T-helper 2 cell treated with Interferon-gamma antibody and Interleukin-4, amounts not matched to agents 5 μg/mL and 100 μg/mL, for 36 hours (primary cell): ENCODE data around the gene VAMP8.

Source experiments
- DNase-seq: peaks from one replicate; pipeline ENCODE4 v3.0.0; 2021; ENCODE audit warnings: low spot score
- H3K27ac Mint-ChIP-seq: one replicate; pipeline ENCODE4 v1.8.0; 2021; ENCODE audit warnings: mild to moderate bottlenecking, mixed read lengths
- H3K27me3 Mint-ChIP-seq: one replicate; pipeline ENCODE4 v1.8.0; 2021; ENCODE audit warnings: low read depth, mixed read lengths
- H3K36me3 Mint-ChIP-seq: one replicate; pipeline ENCODE4 v1.8.0; 2021; ENCODE audit warnings: low read depth, mixed read lengths
- H3K4me1 Mint-ChIP-seq: one replicate; pipeline ENCODE4 v1.8.0; 2021; ENCODE audit warnings: low read depth, mixed read lengths
- H3K4me3 Mint-ChIP-seq: one replicate; pipeline ENCODE4 v1.8.0; 2022; ENCODE audit warnings: mild to moderate bottlenecking, moderate library complexity, mixed read lengths
- H3K9me3 Mint-ChIP-seq: one replicate; pipeline ENCODE4 v1.8.0; 2021; ENCODE audit warnings: mixed read lengths

The VAMP8 gene

GRCh38 chr2:85619617-85620016 is 42.2 kb downstream of the VAMP8 start:
- Mint-ChIP-seq H3K4me3 (no peak overlapping the region), H3K9me3 (no peaks in the 10 kb centered on the region), H3K4me1 (peaks cover 12% of the 10 kb centered on the region), H3K27ac (no peak overlapping the region), H3K36me3 (peaks cover 45% of the 10 kb centered on the region), H3K27me3 (no peaks in the 10 kb centered on the region)
- DNase-seq, result no peak

DNA sequence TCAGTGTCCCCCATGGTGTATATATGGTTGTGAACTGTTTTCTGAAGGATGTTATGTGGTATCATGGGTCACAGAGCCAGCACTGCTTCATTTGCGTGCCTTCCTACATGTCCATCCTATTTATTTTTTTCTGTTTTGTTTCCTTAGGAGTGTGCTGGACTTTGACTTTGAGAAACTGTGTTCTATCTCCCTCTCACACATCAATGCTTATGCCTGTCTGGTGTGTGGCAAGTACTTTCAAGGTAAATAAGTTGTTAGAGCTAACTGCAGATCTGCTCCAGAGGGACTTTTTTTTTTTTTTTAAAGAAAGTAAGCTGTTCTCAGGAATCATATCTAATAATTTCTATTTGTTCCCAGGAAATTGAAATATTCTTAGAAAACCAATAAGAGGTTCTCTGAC is 44.0 kb downstream of the VAMP8 start:
- Mint-ChIP-seq H3K4me3 (no peak overlapping the region), H3K9me3 (no peaks in the 10 kb centered on the region), H3K27ac (no peak overlapping the region), H3K4me1 (peaks cover 12% of the 10 kb centered on the region), H3K36me3 (peaks cover 56% of the 10 kb centered on the region), H3K27me3 (no peaks in the 10 kb centered on the region)
- DNase-seq, result no peak

GRCh38 chr2:85623991-85624390 is 46.6 kb downstream of the VAMP8 start:
- DNase-seq, result no peak
- peaks cover 59% of the 10 kb centered on the region for H3K36me3 Mint-ChIP-seq
- H3K4me3 Mint-ChIP-seq, result no peak overlapping the region
- H3K4me1 Mint-ChIP-seq, result peaks cover 11% of the 10 kb centered on the region
- H3K27me3 Mint-ChIP-seq, result no peaks in the 10 kb centered on the region
- H3K27ac Mint-ChIP-seq, result no peak overlapping the region
- H3K9me3 Mint-ChIP-seq, result no peaks in the 10 kb centered on the region

- Mint-ChIP-seq H3K27ac (no peak overlapping the region), H3K4me1 (peaks cover 9% of the 10 kb centered on the region), H3K27me3 (no peaks in the 10 kb centered on the region), H3K9me3 (no peaks in the 10 kb centered on the region), H3K4me3 (no peak overlapping the region), H3K36me3 (peaks cover 66% of the 10 kb centered on the region)
- no peak for DNase-seq
These were observed 51.3 kb downstream of the VAMP8 start for GRCh38 chr2:85628658-85629057.

DNA sequence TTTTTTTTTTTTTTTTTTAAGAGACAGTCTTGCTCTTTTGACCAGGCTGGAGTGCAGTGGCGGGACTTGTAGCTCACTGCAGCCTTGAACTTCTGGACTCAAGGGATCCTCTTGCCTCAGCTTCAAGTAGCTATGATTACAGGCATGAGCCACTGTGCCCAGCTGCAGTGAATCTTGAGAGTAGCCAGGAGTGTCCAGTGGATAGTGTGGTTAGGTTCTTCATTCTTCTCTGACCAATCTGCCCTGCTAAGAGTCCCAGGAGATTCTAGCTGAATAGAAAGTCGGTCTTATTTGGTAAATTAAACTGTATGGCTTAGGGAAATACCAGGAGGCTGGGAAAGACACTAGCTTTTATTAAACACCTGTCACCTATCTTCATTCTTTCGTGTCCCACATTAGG is 53.9 kb downstream of the VAMP8 start:
- no peaks in the 10 kb centered on the region for H3K27me3 Mint-ChIP-seq
- no peak overlapping the region for H3K27ac Mint-ChIP-seq
- peaks cover 10% of the 10 kb centered on the region for H3K4me1 Mint-ChIP-seq
- no peaks in the 10 kb centered on the region for H3K9me3 Mint-ChIP-seq
- H3K4me3 Mint-ChIP-seq, result no peak overlapping the region
- H3K36me3 Mint-ChIP-seq, result peaks cover 61% of the 10 kb centered on the region
- no peak for DNase-seq
